ENCODE data around the gene ITGB8.

Gene ITGB8

DNA sequence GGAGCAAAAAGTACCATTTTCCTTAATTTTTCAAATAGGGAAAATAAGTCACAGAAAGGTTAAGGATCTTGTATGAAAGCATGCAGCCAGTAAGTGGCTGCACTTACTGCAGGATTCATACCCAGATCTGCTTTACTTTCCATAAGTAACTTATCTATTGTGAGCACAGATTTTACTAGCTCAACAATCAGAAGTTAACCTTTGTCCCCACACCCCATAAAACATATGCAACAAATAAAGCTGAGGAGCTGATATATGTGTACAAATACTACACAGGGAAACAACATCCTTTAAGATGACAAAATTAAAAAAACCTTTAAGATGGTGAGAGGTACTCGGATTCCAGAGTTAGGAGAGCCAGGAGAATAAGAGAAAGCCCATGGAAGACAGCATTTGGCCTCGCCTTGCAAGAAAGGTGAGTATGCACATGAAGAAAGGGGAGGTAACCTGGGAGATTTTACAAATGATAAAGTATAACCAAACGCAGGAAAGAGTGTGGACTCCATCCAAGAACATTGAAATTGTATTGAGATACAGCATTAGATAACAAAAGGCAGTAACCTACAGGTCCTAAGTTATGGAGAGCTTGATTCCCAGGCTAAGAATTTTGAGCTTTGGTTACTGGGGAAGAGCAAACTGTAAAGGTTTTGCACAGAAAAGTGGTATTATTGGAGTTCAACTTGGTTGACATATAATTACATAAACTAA, 87.1 kb downstream of the ITGB8 start:
- DNase-seq (ENCODE audit: low read depth in 2 of 2): no peak

DNA sequence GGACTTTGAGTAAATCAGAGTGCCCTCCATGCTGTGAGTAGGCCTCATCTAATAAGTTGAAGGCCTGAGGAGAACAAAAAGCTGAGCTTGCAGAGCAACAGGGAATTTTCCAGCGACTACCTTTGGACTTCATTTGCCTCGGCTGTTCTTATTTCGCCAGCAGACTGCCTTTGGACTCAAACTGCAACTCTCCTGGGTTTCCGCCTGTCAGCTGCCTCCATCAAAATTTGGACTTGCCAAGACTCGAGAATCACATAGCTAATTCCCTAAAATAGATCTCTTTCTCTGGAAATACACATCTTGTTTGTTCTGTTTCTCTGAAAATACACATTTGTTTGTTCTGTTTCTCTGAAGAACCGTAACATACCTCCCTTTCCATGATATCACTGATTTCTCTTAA, 93.8 kb downstream of the ITGB8 start:
- no peak for DNase-seq (ENCODE audit: low read depth in 2 of 2)

DNA sequence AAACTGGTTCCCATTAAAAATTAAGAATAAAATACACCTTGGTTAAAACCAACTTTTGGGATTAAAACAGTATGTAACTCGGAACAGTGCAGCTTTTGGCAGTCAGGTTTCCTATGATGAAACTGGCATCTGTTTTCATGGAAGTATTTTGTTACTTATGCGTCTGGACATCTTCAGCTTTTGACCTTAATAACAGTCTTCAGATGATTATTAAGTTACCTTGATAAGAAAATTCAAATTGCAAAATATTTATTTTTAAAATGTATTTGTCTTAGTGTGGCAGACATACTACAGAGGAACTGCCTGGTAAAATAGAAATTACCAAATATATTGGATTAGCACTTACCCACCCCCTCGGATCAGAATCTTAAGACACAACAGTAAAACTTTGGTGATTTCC, 100.0 kb downstream of the ITGB8 start:
- no peak for DNase-seq (ENCODE audit: low read depth in 2 of 2)

DNA sequence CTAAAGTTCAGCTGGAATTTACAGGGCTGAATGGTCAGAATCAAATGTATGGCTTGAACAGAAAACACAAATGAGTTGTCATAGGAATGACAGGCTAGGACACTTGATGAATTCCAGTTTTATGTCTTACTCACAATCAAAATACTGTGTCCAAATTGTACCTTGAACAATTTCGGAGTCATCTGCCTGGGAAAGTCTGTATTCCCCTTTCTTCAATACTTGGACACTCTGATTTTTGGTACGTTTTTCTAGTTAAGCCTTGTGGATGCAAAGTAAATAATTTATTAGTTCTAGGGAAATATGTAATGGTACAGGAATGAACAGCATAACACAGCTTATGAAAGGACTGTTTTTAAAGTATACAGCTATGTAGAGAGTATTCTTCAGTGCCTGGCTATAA, 100.4 kb downstream of the ITGB8 start:
- DNase-seq (ENCODE audit: low read depth in 2 of 2): no peak

DNA sequence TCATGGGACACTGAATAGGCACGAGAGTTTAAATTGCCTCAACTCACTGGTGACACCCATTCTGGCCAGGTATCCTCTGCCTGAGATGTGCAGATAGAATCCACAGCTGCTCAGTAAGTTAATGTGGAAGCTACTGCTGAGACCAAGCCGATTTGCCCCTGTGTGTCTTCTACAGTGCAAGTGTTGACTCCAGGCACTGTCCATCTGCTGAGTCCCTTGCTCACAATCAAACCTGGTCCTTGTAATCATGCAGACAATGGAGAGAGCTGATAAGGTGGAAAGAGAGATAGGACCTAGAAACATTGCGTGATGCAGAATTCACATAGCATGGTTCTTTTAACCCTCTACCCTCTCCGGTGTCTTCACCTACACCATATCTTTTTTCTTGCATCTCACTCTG, 101.4 kb downstream of the ITGB8 start:
- DNase-seq (ENCODE audit: low read depth in 2 of 2): no peak

DNA sequence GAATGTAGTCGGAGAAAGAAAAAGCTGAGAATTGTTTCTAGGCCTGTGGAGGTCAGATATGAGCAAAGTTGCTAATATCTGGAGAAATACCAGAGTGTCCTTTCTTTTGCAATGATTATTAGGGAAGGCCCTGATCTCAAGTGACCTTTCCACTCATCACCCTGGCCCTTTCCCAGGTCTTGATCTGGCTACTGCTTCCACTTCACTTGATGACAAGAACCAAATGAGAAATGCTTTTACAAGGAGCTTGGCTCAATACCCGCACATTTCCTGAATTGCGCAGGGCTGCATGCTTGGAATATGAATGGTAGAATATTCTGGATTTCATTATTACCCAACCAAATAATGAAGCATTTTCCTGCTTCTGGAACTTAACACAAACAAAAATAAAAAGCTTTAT, 104.6 kb downstream of the ITGB8 start:
- no peak for DNase-seq (ENCODE audit: low read depth in 2 of 2)

DNA sequence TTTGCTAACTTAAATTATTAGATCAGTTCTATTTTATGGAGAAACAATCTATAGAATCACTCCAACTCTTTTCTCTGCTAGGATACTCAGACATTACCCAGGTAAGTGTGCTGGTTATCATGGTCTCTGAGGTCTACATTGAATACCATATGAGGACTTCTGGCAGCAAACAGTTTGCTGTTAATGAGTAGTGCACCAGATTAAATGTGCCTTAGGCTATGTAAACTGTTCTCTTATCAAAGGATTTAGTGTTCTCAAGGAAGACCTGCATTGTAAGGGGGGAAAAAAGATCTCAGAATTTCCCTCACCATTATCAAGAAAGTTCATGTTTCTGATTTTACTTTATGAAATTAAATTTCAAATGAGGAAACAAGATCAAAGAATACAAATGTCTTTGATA, 107.5 kb downstream of the ITGB8 start:
- no peak for DNase-seq (ENCODE audit: low read depth in 2 of 2)

DNA sequence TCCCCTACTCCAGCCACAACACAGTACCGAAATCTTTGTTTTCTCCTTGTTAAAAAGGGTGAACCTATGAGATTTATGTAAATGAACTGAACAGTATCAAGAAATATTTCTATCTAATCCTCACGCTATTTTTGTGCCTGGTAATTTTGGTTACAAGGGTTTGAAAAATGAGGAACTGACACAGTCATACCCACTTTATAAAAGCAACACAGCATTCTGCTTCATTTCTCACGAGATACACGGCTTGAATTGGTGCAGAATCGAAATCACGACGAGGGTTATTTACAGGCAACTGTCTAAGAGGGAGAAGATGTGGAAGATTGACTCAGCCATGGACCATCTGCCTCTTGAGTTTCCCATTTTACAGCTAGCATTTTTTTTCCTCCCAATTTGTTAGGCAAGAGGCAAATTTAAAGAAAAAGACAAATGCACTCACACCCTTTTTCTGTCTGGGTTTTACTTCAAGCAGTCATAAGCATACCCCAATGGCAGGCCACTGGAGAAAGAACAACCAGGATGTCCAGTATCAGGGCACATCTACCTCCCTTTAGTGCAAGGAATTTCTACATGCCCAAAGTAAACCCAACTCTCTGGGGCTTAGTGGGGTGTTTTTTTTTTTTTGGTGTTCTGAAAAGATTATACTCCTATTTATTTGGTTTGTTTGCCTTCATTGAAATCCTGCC, 108.1 kb downstream of the ITGB8 start:
- no peak for DNase-seq (ENCODE audit: low read depth in 2 of 2)

DNA sequence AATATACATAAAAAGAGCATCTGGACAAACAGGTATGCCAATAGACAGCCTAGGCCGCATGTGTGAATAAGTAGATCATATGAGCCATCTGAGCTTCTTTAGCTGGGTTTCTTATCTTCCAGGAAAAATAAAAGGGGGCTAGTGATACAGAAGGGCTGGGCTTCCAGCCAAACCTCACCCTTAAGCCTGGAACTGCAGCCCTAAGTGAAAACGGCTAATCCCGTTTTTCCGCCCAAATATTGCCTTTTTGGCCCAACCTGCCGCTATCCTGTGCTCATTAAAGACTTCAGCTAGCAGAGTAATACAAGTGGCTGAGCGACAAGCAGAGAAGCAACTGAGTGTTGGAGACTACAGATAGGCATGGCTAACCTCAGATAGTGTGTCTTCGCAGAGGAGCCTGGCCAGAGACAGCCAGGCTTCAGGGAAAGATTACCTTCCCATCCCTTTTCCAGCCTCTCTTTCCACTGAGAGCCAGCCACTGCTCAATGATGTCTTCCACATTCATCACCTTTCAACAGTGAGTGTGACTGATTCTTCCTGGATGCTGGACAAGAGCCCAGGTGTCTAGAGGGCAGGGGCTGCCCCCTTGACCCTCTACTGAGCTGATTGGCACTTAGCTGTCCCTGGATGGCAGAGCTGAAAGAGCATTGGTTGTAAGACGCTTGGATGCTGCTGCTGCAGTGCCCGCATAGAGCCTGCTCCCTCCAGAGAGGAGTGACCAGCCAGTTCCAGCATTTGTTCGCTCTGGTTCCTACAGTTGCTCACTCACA, 108.9 kb downstream of the ITGB8 start:
- DNase-seq (ENCODE audit: low read depth in 2 of 2): no peak

DNA sequence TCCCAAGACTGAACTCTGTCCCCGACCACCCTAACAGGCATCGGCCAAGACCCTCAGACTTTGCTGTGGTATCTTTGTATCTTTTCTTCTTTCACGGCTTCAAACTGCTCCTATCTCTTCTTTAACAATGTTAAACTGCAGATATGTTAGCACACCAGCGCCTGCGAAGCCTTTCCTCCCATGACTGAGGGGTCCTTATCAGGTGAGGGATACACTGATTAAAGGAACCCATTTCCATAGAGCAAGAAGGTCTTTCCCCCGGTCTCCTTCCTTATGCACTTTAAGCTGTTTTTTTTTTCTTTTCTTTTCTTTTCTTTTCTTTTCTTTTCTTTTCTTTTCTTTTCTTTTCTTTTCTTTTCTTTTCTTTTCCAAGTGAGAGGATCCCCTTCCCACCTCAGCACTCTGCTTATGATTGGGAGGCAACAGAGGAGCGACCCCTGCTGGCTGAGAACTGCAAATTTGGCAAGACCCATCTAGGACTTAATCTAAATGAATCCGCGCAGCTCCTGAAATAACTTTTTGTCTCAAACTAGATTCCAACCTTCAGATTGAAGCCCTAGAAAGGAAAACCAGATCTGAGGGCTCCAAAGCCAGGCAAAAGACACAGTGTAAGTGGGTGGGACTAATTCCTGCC, 109.9 kb downstream of the ITGB8 start:
- DNase-seq (ENCODE audit: low read depth in 2 of 2): peak in 1 of 2 experiments; percentile 3

DNA sequence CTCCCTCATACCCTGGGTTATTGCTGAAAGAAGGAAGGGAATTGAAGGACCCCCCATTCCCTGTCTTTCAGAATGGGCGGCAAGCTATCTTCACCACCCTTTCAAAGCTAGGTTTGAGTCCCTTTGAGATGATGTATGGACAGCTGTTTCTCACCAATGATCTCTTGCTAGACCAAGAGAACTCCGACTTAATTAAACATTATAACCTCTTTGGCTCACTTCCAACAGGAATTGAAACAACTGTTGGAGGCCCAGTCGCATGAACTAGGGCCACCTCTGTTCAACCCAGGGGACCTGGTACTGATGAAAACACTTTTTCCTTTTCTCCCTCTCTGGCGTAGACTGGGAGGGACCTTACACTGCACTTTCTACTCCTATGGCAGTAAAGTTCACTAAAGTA, 110.6 kb downstream of the ITGB8 start:
- no peak for DNase-seq (ENCODE audit: low read depth in 2 of 2)

DNA sequence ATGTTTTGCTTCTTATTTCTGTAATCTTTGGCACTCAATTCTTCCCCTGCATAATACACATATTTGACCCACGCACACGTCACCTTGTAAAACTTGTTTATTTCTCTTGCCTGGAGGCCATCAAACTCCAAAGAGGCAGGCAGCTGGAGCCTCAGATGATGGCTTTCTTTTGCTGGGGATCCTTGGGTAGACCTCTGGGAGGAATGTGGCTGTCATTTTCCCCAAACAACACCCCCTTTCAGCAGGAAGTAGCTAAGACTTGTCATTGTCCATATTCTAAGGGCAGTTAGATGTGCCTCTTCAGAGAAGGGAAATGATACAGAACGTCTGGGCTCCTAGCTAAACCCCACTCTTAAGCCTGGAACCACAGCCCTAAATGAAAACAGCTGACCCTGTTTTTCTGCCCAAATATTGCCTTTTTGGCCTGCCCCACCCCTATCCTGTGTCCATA, 111.3 kb downstream of the ITGB8 start:
- DNase-seq (ENCODE audit: low read depth in 2 of 2): no peak

DNA sequence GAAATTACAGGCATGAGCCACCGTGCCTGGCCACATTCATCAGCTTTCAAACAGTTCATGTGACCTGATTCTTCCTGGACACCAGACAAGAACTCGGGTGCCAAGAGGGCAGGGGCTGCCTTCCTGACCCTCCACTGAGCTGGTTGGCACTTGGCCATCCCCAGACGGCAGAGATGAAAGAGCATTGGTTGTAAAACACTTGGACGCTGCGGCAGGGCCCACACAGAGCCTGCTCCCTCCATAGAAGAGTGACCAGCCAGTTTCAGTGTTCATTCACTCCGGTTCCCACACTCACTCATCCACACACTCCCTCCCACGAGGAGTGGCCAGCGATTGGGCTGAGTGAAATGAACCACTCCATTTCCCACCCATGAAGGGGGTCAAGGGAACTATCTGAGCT, 112.3 kb downstream of the ITGB8 start:
- no peak for DNase-seq (ENCODE audit: low read depth in 2 of 2)

DNA sequence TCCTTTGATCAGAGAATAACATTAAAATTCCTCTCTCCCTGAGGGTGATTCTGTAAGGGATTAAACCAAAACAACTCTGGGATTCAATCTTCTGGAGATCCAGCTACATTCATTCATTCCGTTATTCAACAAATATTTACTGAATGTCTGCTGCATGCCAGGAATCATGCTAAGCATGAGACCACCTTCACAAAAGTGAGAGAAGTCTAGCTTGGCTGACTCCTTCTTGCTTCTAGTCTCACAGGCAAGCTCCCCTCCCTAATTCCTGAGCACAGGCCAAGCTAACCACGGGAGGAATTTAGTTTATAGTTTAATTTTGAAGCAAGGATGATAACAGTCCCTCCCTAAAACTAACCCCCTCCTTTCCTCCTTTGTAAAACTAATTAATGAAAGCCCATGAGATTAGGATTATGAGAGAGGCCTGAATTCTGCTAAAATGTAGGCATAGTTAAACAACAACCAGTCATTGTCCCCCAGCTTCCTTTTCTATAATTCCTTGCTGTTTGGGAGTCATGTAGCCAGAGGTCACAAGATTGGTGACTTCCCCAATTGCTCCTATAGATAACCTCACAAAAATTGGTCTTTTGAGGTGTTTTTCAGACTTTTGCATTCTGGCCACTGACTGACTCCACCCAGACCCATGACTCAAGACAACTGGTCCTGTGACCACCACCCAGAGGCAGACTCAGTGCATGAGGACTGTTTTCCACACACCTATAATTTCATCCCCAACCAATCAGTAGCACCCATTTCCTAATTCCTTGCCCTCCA, 113.5 kb downstream of the ITGB8 start:
- no peak for DNase-seq (ENCODE audit: low read depth in 2 of 2)

DNA sequence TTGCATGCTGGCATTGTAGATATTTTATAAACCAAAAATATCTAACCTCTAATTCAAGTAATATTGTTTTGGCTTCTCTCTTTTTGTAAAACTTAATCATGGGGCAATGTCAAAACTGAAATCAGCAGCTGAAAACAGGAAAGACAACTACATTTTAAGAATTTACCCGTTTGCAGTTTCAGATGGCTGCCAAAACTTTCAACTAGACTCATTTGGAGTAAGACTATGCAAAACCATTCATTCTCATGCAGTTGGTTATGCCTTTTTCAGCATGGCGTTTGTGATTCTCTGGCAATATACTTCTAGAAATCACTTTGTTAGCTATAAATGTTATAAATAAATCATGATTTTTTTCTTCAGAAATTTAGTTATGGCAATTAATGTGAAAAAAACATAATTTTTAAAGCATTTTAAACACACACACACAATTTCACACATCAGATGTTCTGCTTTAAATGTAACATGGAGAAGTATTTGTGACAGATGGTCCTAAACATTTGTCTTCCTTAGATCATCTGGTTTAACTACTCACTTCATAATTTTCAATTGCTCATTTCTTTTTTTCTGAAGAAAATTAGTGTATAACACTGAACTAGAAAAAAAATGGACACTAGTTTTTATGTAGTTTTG, 116.4 kb downstream of the ITGB8 start:
- DNase-seq (ENCODE audit: low read depth in 2 of 2): no peak

DNA sequence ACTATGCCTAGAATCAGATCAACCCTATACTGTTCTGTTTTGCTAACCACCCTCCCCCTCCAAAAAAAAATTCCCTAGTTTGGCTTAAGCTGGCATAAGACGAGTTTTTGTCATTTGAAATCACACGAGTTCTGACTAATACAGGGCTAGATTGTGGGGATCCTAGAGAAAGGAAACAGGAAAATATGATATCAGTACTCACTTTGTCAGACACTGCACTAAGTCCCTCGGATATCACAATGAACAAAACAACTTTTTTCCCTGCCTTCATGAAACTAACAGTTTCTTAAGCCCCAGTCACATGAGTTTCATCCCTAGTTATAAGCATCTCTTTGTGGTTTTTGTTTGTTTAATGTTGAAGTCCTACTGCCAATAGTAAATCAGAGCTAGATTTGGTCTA, 118.5 kb downstream of the ITGB8 start:
- no peak for DNase-seq (ENCODE audit: low read depth in 2 of 2)

DNA sequence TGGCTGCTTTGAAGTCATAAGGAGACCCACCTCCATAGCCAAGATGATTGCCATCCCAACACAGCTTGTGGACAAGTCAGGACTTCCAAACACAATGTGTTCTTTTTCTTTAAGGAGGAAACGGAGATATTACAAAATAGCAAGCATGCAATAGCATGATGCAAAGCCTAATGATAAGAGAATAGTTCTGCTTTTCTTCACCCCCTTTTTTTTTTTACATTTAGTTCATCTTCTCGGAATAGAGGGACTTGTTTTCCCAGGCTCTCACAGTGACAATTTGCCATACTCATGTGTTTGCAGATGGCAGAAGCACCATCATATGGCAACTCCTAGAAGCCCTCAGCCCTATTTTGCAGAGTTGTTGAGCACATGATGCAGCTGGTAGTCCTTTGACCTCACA, 119.8 kb downstream of the ITGB8 start:
- DNase-seq (ENCODE audit: low read depth in 2 of 2): no peak

DNA sequence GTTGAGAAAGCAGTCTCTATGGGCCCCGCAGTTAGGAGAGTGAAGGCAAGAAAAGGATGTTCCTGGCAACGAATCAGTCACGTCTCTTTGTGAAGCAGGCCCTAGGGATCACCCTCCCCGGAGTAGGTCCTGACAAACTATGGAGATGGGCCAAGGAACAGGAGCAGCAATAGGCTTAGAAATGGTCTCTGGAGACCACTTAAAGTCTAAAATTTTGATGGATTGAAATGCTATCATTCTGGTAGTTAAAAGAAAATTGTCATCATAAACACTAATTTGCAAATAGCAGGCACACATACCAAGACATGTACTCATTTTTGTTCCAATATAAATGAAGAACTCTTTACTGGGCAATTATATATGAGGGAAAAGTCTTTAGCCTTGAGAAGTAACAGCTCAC, 123.5 kb downstream of the ITGB8 start:
- no peak for DNase-seq (ENCODE audit: low read depth in 2 of 2)

DNA sequence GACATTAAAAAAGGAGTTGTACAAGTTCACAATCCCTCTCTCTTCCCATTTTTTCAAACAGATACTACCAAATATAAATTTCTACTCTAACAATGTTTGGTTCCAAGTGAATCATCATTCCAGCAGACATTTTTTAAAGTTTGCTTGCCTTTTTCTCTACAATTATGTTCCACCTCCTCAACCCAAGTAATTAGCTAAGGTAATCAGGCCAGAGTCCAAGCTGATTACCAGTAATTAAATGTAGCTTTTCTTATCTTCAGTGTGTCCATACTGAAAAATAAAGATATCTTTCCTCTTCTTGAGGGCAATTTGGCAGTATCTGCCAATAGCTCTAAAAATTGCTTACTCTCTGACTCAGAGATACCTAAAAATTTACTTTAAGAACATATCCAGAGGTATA, 126.0 kb downstream of the ITGB8 start:
- no peak for DNase-seq (ENCODE audit: low read depth in 2 of 2)

DNA sequence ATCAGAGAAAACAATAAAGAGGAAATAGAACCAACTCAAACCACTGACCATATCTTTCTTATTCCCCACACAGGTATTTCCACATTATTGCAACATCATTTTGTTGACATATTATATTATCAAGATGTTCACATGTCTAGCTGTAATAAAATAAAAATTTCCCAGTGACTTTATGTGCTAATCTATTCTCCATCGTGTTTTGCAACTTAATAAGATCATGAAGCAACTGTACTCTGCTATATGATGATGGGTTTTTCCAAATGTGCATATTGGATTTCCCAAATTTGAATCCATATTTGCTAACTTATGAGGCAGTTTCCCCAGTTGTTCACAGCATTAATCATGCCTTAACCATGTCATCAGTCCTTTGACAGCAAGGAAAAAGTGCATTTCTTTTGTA, 127.8 kb downstream of the ITGB8 start:
- DNase-seq (ENCODE audit: low read depth in 2 of 2): no peak

DNA sequence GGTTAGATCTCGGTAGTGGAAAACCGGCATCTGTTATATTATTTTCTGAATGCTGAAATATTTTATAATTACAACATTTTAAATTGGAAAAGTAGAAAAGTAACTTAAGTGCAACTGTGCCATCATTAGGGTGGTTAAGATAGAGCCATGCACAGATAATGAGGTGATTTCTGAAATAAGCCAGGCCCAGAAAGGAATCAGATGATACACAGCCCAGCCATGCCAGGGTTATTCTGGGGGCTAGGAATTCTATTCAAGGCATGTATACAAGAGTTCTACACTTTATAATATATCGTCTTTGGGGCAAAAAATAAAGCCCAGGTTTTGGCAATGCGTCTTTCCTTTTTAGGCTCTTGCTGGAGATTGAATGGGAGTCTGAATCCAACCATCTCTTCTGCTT, 128.7 kb downstream of the ITGB8 start:
- DNase-seq (ENCODE audit: low read depth in 2 of 2): no peak

Measured in stimulated activated CD4-positive, alpha-beta T cell treated with anti-CD3 and anti-CD28 coated beads, Interleukin-12 subunit alpha, Interleukin-12 subunit beta, amount 100 ng/mL, for 24 hours (primary cell).